Measurements from ENCODE around the gene TGFBR1.
A peak's percentile ranks its signal among the peaks of the same experiment; 100 is the strongest.

TGFBR1 gene

DNA sequence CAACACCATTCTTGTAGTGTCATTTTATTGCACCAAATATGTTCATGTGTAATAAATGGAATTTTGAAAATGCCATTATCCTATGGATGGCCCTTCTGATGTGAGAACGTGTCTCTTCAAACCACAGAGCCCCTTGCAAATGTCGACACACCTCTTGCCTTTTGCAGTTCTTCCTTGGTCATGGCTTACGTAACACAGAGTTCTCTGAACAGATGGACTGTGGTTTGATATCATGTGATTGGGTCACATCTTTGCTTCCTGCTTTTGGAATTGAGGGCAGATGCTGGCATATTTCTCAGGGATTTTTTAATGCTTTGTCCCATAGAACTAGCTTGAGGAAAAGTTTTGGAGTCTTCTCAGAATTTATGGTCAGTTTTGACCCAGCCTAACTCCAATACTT lies 4.6 kb downstream of the TGFBR1 start:
- no peak for DNase-seq

- no peak for DNase-seq
These were observed 8.0 kb downstream of the TGFBR1 start for GRCh38 chr9:99112750-99113413.

- no peak for DNase-seq
These were observed 8.6 kb downstream of the TGFBR1 start for GRCh38 chr9:99113414-99114048.

DNA sequence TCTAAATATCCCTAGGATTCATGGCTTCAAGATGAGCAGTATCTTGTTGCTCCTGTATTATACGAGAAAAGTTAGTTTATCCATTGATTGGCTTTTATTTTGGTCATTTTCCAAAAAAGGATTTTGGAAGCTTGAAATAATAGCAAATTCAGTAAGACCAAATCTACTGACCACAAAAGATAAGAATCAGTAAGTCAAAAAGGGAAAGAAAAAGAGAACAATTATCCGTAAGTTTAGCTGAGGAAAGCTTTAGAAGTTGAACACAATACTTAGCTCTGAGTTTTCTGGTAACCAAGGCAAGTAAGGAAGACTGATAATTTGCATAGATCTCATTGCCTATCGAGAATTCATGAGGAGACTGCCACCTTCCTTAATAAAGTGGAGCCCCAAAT lies 9.1 kb downstream of the TGFBR1 start:
- DNase-seq = no peak

- DNase-seq = no peak
These were observed 10.1 kb downstream of the TGFBR1 start for GRCh38 chr9:99114846-99115500.

GRCh38 chr9:99116003-99116411 lies 11.1 kb downstream of the TGFBR1 start:
- no peak for DNase-seq

- DNase-seq = peak; percentile 31
These were observed 14.0 kb downstream of the TGFBR1 start for GRCh38 chr9:99118782-99119466.

DNA sequence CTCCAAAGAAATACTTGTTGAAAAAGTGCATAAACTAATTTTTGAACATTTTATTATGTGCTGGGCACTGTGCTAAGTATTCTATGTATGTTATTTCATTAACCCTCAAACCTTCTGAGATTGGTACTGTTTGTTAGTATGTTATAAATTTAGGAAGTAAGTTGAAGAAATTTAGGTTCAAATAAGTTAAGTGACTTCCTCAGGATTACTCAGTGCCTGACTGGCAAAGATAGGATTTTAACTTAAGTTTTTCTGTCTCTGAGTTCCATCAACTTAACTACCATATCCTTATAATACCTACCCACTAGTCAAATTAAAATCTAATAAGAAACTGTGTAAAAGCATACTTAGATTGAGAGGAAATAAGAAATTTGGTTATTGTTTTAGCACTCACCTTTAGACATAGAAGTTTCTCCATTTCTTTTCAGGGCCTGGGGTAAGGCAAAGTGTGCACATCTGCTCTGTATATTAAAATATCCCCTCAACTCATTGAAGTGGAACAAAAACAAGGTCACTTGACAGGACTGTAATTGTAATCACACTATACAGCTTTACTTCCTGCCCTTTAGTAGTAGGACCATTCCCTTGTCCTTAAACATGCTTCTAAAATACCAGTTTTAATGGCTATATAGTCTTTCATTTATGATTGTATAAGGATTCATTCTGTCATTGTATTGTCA lies 15.2 kb downstream of the TGFBR1 start:
- DNase-seq = no peak

GRCh38 chr9:99121604-99122003 lies 16.7 kb downstream of the TGFBR1 start:
- no peak for DNase-seq

GRCh38 chr9:99124534-99125255 lies 19.8 kb downstream of the TGFBR1 start:
- no peak for DNase-seq

- no peak for DNase-seq
These were observed 20.5 kb downstream of the TGFBR1 start for GRCh38 chr9:99125446-99125845.

GRCh38 chr9:99126312-99126711 lies 21.4 kb downstream of the TGFBR1 start:
- DNase-seq = no peak

DNA sequence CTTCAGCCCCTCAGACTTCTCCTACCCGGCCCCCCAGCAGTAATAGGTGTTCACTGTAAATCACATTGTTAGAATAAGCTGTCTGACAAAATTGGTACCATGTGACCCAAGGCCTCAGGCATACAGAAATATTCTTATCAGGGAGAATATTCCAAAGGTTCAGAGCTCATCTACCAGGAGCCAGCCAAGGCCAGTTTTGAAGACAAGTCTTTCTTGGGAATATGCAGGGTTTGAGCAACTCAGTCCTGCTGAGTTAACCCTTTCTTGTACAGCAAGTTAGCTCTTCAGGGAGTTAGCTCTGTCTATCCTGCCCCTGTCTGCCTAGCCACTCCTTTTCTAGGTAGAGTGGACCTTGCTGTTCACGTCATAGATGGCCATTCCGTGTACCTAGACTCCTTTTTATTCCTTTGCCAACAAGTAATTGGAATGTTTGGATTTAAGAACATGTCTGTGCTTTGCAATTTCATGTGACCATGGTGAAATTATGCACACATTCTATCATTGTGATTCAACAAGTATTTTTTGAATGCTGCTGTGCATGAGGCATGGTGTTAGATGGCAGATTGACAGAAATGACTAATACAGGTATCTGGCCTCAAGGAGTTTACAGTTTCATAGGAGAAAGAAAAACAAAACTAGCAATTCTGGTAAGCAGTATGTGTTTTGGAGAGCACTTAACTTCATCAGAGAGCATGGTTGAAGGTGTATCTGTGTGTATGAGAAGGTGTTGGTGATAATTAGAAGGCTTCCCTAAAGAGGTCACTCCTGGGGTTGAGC lies 22.6 kb downstream of the TGFBR1 start:
- no peak for DNase-seq

- no peak for DNase-seq
These were observed 23.2 kb downstream of the TGFBR1 start for GRCh38 chr9:99128133-99128406.

DNA sequence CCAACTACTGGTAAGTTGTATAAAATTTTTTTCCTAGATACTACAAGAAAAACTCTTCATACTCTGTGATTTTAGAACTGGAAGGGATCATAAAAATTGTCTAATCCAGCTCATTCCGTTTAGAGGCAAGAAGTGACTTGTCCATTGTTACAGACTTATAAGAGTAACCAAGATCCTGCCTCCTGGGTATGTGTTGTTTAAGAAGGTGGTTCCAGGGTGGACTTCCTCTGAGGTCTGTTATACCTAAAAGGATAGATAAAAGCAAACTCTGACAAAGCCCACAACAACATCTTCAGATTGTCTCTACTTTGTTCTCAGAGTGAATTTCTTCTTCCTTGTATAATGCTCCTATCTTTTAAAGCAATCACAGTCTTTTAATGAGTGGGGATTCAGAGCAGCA lies 24.2 kb downstream of the TGFBR1 start:
- DNase-seq = no peak

DNA sequence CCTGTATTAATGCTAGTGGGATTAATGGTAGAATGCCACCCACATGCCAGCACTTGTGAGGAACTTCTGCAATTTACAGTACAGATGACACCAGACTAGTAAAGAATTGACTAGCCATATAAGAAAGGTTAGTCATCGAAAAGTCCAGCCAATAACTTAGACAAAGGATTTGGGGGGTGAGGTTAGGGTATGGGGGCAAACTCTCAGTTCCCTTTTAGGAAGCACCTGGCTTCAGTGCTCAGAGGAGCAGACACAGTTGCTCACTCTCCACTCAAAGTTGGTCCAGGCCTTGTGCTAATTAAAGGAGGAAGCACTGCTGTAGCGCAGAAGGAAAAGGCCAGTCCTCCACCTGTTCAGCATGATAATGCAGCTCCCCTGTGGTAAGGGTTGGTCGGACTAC lies 25.2 kb downstream of the TGFBR1 start:
- DNase-seq = no peak

- no peak for DNase-seq
These were observed 28.2 kb downstream of the TGFBR1 start for GRCh38 chr9:99133145-99133544.

GRCh38 chr9:99134893-99135341 lies 30.0 kb downstream of the TGFBR1 start:
- no peak for DNase-seq

DNA sequence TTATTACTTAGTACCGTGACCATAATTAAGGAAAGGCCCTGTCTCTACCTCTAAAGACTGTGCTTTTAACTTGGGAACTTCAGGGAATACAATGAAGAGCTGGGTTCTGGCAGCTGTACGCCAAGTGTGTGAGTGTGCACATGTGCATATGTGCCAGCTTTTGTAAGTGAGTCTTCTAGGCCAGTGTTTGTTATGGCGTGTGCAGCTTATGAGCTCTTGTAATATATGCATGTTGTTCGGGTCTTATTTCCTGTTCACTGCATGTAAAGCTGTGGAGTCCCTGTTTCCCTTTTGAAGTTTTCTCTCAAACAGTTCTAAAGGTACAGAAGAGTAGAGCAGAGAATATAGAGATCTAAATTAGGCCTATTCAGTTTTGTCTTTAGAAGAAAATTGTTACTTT lies 30.5 kb downstream of the TGFBR1 start:
- no peak for DNase-seq

DNA sequence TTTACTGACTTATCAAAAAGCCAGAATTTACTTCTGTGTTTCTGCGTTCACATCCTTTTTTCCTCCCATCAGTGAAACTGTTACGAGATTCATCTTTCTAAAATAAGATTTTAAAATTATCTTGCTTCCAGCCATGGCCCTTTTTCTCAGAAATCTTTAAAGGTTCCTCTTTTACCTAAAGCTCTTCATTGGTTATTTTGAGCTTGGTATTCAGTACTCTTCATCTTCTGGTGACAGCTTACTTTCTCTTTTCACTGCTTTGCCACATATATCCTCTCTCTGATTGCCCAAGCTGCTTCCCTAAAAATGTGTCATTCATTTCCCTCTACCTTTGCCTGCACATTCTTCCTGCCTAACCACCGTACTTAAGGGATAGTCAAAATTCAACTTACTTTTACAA lies 32.3 kb downstream of the TGFBR1 start:
- DNase-seq = no peak

- no peak for DNase-seq
These were observed 33.0 kb downstream of the TGFBR1 start for GRCh38 chr9:99137891-99138290.

Data from stimulated activated CD4-positive, alpha-beta T cell treated with anti-CD3 and anti-CD28 coated beads, Interleukin-2, amount 100 ng/mL, for 48 hours (primary cell).